A673 (cell line): Measurements from ENCODE around the gene EEF1AKMT3. TPM values are rescaled to one million over a fixed set of nuclear protein-coding genes. Genes with fewer than 3 reads are reported as not detected.

Experiments
- BruUV-seq: library from RNA; stranded (reverse); fragments of 400-500 nt; replicated peaks from 2 replicates; lab custom pipeline; 2021; lab: Mats Ljungman, UMichigan
- CTCF ChIA-PET: fragments of 300-600 bp; sonication (Branson Sonifier 250); formaldehyde crosslinking; loops from one replicate; lab custom pipeline; 2022; ENCODE audit warnings: antibody characterized with exemption; lab: Charles Lee
- POLR2A ChIA-PET: fragments of 300-600 bp; sonication (Branson Sonifier 250); formaldehyde crosslinking; loops from one replicate; lab custom pipeline; 2022; ENCODE audit warnings: antibody characterized with exemption; ENCODE audit not compliant: low non-redundant PET; lab: Charles Lee
- DNase-seq: peaks from one replicate; pipeline ENCODE4 v3.0.0-alpha.2; 2015; ENCODE audit warnings: low spot score
- H3K27ac ChIP-seq: fragments of 200-600 bp; sonication (generic); 2 replicates; pipeline ENCODE4 v1.5.1; 2016; ENCODE audit warnings: mixed run types, low read depth, mild to moderate bottlenecking, mixed read lengths, antibody characterized with exemption, low read length; ENCODE audit not compliant: poor library complexity, severe bottlenecking
- H3K27me3 ChIP-seq: fragments of 200-600 bp; sonication (generic); replicated peaks from 2 replicates; pipeline ENCODE4 v1.6.1; 2017; ENCODE audit warnings: mixed run types, low read depth, mild to moderate bottlenecking, mixed read lengths, antibody characterized with exemption, low read length; ENCODE audit not compliant: insufficient read depth, poor library complexity
- H3K36me3 ChIP-seq: fragments of 200-600 bp; sonication (generic); 2 replicates; pipeline ENCODE4 v1.6.1; 2016; ENCODE audit warnings: mixed run types, mild to moderate bottlenecking, mixed read lengths, antibody characterized with exemption, low read length; ENCODE audit not compliant: insufficient read depth, poor library complexity, severe bottlenecking
- H3K4me1 ChIP-seq: fragments of 200-600 bp; sonication (generic); 2 replicates; pipeline ENCODE4 v1.6.1; 2017; ENCODE audit warnings: mixed run types, mild to moderate bottlenecking, mixed read lengths, antibody characterized with exemption, low read length; ENCODE audit not compliant: insufficient read depth, poor library complexity, severe bottlenecking
- H3K4me3 ChIP-seq: fragments of 200-600 bp; sonication (generic); 2 replicates; pipeline ENCODE4 v1.5.1; 2016; ENCODE audit warnings: low read depth, mixed run types, mild to moderate bottlenecking, mixed read lengths, low read length; ENCODE audit not compliant: poor library complexity, severe bottlenecking
- H3K9me3 ChIP-seq: fragments of 200-600 bp; sonication (generic); 2 replicates; pipeline ENCODE4 v1.6.1; 2016; ENCODE audit warnings: mixed run types, low read depth, mild to moderate bottlenecking, mixed read lengths, antibody characterized with exemption, low read length; ENCODE audit not compliant: poor library complexity, severe bottlenecking
- EZH2 ChIP-seq: fragments of 200-600 bp; sonication (generic); IDR thresholded peaks from 2 replicates; pipeline ENCODE4 v1.6.1; 2017; ENCODE audit warnings: borderline replicate concordance, low read depth, mild to moderate bottlenecking, mixed read lengths, antibody characterized with exemption, low read length; ENCODE audit not compliant: poor library complexity, severe bottlenecking
- intact Hi-C: fragments of 100-400 bp; cut with micrococcal nuclease; formaldehyde crosslinking; loops from one replicate; pipeline ENCODE4 v1.10.0; 2022; ENCODE audit not compliant: unreplicated experiment
- total RNA-seq: library from RNA; stranded (reverse); gene quantifications from 2 replicates; pipeline ENCODE4 v1.2.3, GENCODE V29; 2021
- TF ChIP-seq, protein P1 (sequence below): fragments of 300-800, 200-600 bp; sonication (generic); conservative IDR thresholded peaks from 2 replicates; pipeline ENCODE4 v1.5.1; 2017; ENCODE audit warnings: low read depth, mild to moderate bottlenecking, antibody characterized with exemption, low read length, moderate library complexity, mixed read lengths

Gene EEF1AKMT3
- total RNA-seq, 1 experiment from 2014 or later: 5.3 TPM

DNA sequence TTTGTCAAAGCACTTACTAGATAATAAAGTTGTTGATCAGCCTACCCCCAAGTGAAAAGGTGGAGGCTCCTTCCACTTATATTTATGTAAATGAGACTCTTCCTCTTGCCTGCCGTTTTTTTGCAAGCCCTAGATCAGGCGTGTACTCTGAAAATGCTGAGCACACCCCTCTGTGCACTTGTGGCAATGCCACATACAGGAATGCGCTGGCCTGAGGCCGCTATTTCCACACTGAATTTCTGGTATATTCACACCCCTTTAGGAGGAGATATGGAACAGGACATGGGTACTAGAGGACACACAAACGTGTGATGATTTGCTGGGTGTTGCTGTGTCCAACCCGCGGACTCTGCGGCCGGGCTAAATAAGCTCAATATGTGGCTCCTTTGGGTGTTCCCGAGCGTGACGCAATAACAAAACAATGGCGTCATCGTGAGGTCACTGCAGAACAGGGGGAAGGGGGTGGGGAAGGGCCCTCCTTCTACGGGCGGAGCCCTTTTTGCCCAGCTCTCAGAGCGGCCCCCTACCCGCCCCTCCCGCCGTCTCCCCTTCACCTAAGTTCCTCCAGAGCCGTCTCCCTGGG lies 28.1 kb upstream of the EEF1AKMT3 start:
- TF ChIP-seq, protein P1, sequence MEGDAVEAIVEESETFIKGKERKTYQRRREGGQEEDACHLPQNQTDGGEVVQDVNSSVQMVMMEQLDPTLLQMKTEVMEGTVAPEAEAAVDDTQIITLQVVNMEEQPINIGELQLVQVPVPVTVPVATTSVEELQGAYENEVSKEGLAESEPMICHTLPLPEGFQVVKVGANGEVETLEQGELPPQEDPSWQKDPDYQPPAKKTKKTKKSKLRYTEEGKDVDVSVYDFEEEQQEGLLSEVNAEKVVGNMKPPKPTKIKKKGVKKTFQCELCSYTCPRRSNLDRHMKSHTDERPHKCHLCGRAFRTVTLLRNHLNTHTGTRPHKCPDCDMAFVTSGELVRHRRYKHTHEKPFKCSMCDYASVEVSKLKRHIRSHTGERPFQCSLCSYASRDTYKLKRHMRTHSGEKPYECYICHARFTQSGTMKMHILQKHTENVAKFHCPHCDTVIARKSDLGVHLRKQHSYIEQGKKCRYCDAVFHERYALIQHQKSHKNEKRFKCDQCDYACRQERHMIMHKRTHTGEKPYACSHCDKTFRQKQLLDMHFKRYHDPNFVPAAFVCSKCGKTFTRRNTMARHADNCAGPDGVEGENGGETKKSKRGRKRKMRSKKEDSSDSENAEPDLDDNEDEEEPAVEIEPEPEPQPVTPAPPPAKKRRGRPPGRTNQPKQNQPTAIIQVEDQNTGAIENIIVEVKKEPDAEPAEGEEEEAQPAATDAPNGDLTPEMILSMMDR: no peak
- no peak for TF ChIP-seq EZH2
- Histone ChIP-seq H3K4me3 (peak overlapping the region; percentile 60), H3K36me3 (peaks cover 28% of the 10 kb centered on the region), H3K4me1 (peaks cover 18% of the 10 kb centered on the region), H3K9me3 (no peaks in the 10 kb centered on the region), H3K27me3 (no peaks in the 10 kb centered on the region), H3K27ac (peak overlapping the region; percentile 97)
- no TSS peak for BruUV-seq
- ChIA-PET POLR2A (interaction anchor here (0.6 to 1.1 kb wide), 4 partner anchors 15 to 227 kb away, joined by 6 to 9 read pairs (median 8); partner anchors contain the start of gene ARHGEF25), CTCF (interaction anchor here (1.4 kb wide), 1 partner anchor 18 kb away, joined by 15 read pairs; no protein-coding TSS in a partner anchor)
- no peak for DNase-seq
- intact Hi-C loops: loop anchor here (5.0 kb wide), 1 partner anchor 282 kb away; no protein-coding TSS in a partner anchor

DNA sequence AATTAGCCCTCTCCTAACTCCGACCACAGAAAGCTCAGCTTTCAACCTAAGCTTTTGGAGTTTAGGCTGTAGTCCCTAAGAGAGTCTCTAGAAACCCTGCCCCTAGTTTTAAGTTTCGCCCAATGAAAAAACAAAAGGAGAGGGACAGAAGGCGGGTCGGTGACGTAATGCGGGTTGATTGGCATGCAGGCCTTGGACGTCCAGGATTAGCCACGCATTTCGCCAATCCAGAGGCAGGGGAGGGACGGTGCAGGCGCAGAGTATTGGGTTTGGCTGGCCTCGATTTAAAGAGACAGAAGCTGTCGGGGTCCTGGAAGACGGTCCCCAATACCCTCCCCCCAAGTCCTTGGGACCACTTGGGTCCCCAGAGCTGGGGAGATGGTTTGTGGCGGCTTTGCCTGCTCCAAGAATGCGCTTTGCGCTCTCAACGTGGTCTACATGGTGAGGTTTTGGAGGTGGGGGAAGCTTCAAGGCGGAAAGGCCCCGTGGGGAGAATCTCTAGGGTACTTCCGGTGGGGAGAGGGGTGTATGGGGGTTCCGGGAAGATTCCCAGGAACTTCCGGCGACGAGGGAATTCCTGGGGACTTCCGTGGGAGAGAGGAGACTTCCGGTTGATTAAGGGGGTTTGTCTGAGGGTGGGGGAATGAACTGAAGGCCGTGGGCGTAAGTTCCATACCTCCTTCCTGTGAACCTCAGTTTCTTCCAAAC lies 27.5 kb upstream of the EEF1AKMT3 start, which contains the start of gene TSPAN31:
TSPAN31 (plus strand) TSS at position 263 of the 708 bp plus-strand sequence; CDS start at position 379, 116 bp downstream.
- CTCF ChIA-PET: interaction anchor here (1.4 kb wide), 1 partner anchor 19 kb away, joined by 15 read pairs; no protein-coding TSS in a partner anchor
- BruUV-seq: no TSS peak
- no peak for TF ChIP-seq EZH2
- TF ChIP-seq, protein P1: no peak

DNA sequence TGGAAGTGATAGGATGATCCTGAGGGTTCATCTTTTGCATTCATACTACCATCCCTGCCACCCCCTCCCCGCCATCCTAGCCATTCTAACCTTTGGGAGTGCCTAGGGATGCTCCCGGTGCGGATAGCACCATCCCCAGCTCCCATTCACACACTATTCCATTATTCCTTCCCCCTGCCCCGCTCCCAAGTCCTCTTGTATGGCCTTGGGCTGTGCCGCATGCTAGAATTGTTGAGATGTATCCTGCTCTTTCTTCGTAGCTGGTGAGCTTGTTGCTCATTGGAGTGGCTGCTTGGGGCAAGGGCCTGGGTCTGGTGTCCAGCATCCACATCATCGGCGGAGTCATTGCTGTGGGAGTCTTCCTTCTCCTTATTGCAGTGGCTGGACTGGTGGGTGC lies 26.9 kb upstream of the EEF1AKMT3 start:
- Histone ChIP-seq H3K9me3 (no peaks in the 10 kb centered on the region), H3K4me1 (peaks cover 7% of the 10 kb centered on the region), H3K36me3 (peaks cover 37% of the 10 kb centered on the region), H3K27me3 (no peaks in the 10 kb centered on the region), H3K4me3 (peak overlapping the region; percentile 60), H3K27ac (peak overlapping the region; percentile 97)
- ChIA-PET CTCF (interaction anchor here (1.4 kb wide), 1 partner anchor 19 kb away, joined by 15 read pairs; no protein-coding TSS in a partner anchor), POLR2A (interaction anchor here (0.5 to 1.1 kb wide), 2 partner anchors 152 to 228 kb away, joined by 6 read pairs; no protein-coding TSS in a partner anchor)
- no peak for DNase-seq
- intact Hi-C loops: no loop called here
- TF ChIP-seq EZH2: no peak
- TF ChIP-seq, protein P1: no peak
- TSS peak; percentile 57 for BruUV-seq

More for the DNA sequence above, 27.5 kb upstream of the EEF1AKMT3 start, which contains the start of gene TSPAN31:
- peaks cover 12% of the 10 kb centered on the region for H3K4me1 ChIP-seq
- H3K27ac ChIP-seq: peak within 1 kb of the TSS; percentile 97
- POLR2A ChIA-PET: interaction anchor here (0.5 to 1.1 kb wide), 5 partner anchors 14 to 227 kb away, joined by 6 to 9 read pairs (median 6); partner anchors contain the start of gene ARHGEF25
- peaks cover 33% of the 10 kb centered on the region for H3K36me3 ChIP-seq
- H3K9me3 ChIP-seq: no peaks in the 10 kb centered on the region
- peak within 1 kb of the TSS; percentile 60 for H3K4me3 ChIP-seq
- peak; percentile 99 for DNase-seq
- intact Hi-C loops: loop anchor here (5.0 kb wide), 1 partner anchor 283 kb away; no protein-coding TSS in a partner anchor
- H3K27me3 ChIP-seq: no peaks in the 10 kb centered on the region
